HG03342 (cell line): Measurements from ENCODE around the gene TRIM43B.
"Not testable (repeated sequence)": the region's sequence is repeated elsewhere in the genome, so short reads cannot be mapped to it uniquely, and the experiment has no call there.

Experiments
- ATAC-seq: cut with Tn5 transposase; IDR thresholded peaks from one replicate; pipeline ENCODE4 v1.9.1; 2021; ENCODE audit warnings: mild to moderate bottlenecking, moderate library complexity; ENCODE audit not compliant: unreplicated experiment

TRIM43B gene

DNA sequence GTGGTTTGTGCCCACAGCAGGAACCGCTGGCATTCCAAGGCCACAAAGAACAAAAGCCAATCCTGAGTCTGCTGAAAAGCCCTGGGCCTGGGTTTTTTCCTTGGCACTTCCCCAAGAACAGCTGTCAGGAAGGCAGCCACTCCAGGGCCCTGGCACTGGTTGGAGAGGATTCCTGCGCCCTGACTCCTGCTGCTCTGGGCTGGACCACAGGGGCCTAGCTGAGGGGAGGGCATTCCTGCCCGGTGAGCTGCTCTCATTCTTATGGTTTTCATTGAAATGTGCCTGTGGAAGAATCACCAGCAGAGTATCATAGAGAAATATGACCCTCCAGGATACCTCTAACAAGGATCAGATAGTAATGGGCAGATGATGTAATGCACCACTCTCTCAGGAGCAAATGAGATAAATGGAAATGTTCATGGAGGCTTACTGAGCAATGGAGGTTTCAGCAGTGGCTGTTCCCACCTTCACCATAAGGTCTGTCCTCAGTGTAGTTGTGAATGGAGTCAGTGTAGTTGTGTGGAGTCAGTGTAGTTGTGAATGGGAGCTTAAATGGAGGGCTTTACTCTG, 50.0 kb downstream of the TRIM43B start:
- not testable (repeated sequence) for ATAC-seq

DNA sequence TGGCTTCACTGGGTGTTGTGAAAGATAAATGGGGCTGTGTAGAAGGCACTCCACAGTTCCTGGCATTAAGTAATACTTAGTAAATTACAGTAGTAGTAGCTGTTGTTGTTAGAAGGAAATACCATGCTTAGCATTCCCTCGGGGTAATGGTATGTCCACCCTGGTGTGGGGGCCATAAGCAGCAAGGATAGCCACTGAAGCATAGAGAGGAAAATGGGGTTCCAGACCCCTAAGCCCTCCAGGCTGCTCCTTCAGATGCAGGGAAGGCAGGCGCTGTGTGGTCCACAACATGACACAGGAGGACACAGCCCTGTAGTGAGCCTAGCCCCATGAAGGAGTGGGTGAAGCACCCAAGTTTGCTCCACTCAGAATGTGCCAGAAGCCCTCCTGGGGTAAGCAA, 50.6 kb downstream of the TRIM43B start:
- ATAC-seq = not testable (repeated sequence)

DNA sequence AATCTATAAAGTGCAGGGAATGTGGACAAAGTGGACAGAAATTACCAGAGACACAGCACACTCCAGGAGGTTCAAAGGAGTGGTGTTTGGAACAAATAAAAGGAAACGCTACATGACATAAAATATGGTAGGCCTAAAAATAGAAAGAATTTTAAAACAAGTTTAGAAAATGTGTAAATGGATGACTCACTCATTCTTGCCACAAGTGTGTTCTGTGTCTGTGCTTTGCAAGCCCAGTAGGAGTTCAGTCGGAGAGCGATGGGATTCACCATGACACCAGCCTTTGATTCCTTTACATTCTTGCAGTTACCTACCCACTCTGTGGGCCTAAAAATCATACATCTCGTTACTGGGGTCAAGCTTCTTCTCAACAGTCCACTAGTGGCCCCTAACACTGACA, 51.2 kb downstream of the TRIM43B start:
- not testable (repeated sequence) for ATAC-seq

DNA sequence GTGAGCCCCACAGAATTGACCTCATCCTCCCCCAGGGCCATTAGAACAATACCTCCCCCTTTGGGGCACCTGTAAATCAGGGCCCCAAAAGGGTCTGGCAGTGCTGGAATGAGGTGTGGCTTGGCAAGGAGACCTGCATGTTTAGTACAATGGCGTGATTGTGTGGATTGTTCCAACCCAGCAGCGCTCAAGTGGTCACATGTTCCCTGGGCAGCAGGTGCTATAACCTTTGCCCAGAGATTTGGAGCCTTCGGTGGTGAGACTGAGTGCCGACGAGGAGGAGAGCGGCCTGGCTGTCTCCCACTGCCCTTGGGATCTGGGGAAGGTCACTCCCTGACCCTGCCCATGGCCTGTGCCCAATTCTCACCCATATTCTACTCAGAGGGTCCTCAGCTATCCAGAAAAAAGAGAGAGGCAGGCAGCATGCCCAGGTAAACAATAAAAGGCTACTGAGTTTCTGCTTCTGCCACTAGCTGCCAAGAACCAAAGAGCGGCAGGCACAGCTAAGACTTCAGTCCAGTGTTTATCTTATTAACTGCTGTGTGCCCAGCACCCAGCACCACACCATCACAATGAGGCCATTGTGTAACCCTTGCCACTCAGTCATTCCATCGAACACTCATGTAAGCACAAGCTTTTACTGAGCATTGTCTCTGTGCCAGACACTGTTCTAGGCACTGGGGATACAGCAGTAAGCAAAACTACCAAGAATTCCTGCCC, 54.6 kb downstream of the TRIM43B start:
- not testable (repeated sequence) for ATAC-seq

DNA sequence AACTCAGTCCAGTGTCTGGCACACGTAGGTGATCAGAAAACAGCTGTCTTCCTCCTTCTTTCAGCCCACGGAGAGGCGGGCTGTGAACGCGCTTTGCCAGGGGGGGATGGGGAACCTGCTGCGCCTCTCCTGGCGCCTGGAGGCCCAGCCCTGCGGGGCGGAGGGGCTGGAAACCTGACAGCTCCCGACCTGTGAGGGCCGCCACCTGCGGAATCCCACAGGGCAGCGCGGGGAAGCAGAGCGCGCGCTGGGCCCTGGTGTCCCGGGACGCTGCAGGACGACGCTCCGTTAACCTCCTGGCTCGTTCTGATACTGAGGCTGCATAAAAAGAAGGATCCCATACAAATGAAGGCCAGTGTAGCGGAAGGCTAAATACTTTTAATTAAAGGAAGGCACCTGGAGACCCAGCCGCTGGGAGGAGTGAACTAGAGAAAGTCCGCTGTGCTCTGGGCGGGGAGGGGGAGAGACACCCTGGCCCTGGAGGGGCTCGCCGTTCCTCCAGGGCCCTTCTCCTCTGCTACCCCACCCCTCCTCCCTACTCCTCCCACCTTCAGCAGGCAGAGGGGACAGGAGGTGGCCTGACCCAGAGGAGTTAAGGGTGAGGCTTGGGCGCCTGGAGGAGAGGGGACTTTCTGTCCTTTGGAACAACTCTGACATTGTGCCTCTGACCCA, 57.2 kb downstream of the TRIM43B start:
- ATAC-seq = not testable (repeated sequence)
